Fibroblast of mammary gland (primary cell): ENCODE results near the gene RMND5A.
"Not testable (repeated sequence)": the region's sequence is repeated elsewhere in the genome, so short reads cannot be mapped to it uniquely, and the experiment has no call there.

Experiments used
- DNase-seq: peaks from one replicate; pipeline ENCODE4 v3.0.0-alpha.2; 2010; ENCODE audit warnings: low read depth
- H3K4me3 ChIP-seq: 2 replicates; pipeline ENCODE4 v1.5.1; 2011; ENCODE audit warnings: low read depth, mild to moderate bottlenecking, low read length, moderate library complexity; ENCODE audit not compliant: control insufficient read depth
- TF ChIP-seq, protein P1 (sequence below): conservative IDR thresholded peaks from 2 replicates; pipeline ENCODE4 v1.5.1; 2011; ENCODE audit warnings: low read depth, low read length, inconsistent platforms; ENCODE audit not compliant: control insufficient read depth, insufficient read depth

The RMND5A gene

GRCh38 chr2:86732040-86732525 is 12.0 kb downstream of the RMND5A start:
- not testable (repeated sequence) for DNase-seq, H3K4me3 ChIP-seq

- not testable (repeated sequence) for DNase-seq, H3K4me3 ChIP-seq
These were observed 12.7 kb downstream of the RMND5A start for GRCh38 chr2:86732837-86733236.

DNA sequence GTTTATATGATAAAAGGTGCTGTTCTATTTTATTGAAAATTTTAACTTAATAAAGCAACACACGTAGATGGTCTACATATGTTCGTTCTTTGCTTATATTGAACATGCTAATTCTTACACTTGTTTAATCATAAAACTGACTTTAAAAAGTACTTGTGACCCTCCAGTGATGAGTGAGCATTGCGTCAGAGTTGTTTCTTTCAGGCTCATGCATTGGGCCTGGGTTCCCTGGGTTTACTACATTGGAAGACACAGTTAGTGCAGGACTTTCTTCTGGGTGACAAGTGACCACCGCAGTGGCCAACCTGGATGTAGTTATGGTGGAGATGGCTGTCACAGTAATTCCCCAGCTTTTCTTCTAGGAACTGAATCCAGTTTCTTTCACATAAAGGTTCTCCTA is 13.4 kb downstream of the RMND5A start:
- not testable (repeated sequence) for DNase-seq

GRCh38 chr2:86734896-86735295 is 14.8 kb downstream of the RMND5A start:
- DNase-seq, result peak; percentile 58
- H3K4me3 ChIP-seq, result not testable (repeated sequence)

More for the DNA sequence above, 13.4 kb downstream of the RMND5A start:
- not testable (repeated sequence) for H3K4me3 ChIP-seq

DNA sequence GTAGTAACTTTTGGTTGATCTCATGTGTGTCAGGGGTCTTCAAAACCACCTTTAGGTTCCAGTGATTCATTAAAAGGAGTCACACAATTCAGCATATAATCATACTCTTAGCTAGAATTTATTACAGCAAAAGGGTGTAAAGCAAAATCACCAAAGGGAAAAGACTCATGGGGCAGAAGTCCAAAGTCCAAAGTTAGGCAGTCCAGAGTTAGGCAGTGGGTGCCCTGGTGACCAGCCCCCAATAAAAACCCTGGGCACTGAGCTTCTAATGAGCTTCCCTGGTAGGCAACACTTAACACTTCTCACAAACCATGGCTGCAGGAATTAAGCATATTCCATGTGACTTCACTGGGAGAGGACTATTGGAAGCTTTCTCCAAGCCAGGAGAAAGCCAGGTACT is 19.4 kb downstream of the RMND5A start:
- not testable (repeated sequence) for H3K4me3 ChIP-seq, DNase-seq

- not testable (repeated sequence) for H3K4me3 ChIP-seq, DNase-seq
These were observed 19.8 kb downstream of the RMND5A start for GRCh38 chr2:86739889-86740288.

DNA sequence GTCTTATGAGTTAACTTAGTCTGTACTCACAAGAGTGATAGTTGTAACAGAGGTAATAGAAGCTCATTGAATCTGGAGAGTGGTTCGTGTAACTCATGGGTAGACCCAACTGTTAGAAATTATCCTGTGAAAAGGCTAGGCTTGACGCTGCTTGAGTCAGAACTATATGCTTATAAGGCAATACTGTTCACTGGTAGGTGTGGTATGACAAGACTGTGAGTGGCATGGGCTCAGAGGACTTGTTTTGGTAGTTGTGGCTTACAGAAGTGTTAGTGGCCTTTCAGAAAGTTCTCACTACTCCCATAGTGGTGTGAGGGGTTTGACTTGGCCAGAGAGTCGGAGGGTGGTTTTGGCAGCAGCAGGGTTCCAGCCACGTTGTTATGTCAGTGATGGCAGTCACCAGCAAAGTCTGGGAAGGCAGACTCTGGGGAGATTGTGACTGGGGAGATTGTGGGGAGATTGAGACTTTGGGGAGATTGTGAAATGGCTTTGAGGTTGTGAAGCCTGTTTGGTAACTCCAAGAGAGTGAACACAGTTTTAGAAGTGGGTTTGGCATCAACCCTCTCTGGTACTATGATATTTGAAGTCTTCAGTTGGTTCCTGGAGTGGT is 21.9 kb downstream of the RMND5A start:
- H3K4me3 ChIP-seq, DNase-seq: not testable (repeated sequence)

GRCh38 chr2:86744152-86744551 is 24.1 kb downstream of the RMND5A start:
- DNase-seq, result peak; percentile 17
- TF ChIP-seq, protein P1, sequence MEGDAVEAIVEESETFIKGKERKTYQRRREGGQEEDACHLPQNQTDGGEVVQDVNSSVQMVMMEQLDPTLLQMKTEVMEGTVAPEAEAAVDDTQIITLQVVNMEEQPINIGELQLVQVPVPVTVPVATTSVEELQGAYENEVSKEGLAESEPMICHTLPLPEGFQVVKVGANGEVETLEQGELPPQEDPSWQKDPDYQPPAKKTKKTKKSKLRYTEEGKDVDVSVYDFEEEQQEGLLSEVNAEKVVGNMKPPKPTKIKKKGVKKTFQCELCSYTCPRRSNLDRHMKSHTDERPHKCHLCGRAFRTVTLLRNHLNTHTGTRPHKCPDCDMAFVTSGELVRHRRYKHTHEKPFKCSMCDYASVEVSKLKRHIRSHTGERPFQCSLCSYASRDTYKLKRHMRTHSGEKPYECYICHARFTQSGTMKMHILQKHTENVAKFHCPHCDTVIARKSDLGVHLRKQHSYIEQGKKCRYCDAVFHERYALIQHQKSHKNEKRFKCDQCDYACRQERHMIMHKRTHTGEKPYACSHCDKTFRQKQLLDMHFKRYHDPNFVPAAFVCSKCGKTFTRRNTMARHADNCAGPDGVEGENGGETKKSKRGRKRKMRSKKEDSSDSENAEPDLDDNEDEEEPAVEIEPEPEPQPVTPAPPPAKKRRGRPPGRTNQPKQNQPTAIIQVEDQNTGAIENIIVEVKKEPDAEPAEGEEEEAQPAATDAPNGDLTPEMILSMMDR, result no peak
- no peak overlapping the region for H3K4me3 ChIP-seq

- no peak overlapping the region for H3K4me3 ChIP-seq
- TF ChIP-seq, protein P1, result no peak
- no peak for DNase-seq
These were observed 26.8 kb downstream of the RMND5A start for GRCh38 chr2:86746939-86747338.

DNA sequence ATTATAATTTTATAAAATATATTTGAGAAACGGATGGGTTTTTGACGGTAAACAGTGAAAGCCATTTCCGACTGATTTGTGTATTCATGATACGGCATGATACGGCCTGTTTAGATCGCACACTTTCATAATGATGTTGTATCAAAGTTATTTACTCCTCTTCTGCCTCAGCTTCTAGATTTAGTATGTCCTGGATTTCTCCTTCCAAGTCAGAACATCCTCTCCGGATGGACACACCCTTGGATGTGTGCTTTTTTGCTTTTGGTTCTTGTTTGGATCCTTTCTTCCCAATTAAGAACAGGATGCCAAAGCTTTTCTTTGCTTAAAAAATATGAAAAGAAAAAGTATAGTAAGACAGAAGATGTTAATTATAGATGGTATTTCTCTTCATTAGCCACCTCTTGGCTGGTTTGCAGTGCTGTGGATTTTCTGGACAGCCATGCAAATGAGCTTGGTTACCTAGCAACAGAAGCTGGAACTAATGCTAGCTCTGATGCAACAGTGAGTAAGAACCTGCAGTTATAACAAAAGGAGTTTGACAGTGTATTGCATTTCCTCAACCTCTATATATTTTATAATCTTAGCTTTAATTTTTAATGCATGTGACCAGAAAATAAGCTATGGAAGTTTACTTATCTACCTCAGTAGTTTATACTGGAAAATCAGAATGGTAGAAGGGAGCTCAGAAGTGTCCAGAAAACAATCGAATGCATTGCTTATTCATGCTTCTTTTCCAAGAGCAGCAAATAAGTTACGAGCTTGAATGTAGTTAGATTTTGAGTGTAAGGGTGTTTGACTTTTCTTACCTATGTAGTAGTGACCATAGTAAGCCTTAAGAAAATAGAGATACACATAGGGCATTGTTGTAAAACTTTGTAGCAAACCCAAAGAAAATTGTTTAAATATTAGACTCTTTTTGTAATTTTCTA is 27.9 kb downstream of the RMND5A start:
- peak; percentile 85 for DNase-seq
- H3K4me3 ChIP-seq, result no peak overlapping the region
- TF ChIP-seq, protein P1, result no peak
